Measurements from ENCODE around the gene EDN2. TPM values are rescaled to one million over a fixed set of nuclear protein-coding genes. Genes with fewer than 3 reads are reported as not detected.

EDN2 gene
- 0.67 TPM for polyA plus RNA-seq (2012; ENCODE audit: insufficient read length, low read depth)

GRCh38 chr1:41484402-41485241 is at the start of gene EDN2:
EDN2 (minus strand) TSS chr1:41484683; CDS start chr1:41484601, 82 bp downstream.
- no peak for TF ChIP-seq SIN3A (IDR thresholded peaks at IDR 0.05; ENCODE audit: borderline replicate concordance, insufficient read depth, low read length)
- no peak for TF ChIP-seq FOXP2 (optimal IDR thresholded peaks at IDR 0.05; ENCODE audit: borderline replicate concordance, extremely low read depth, extremely low read length, insufficient read depth)
- no peak for TF ChIP-seq TAF1 (IDR thresholded peaks at IDR 0.05; ENCODE audit: borderline replicate concordance, insufficient read depth, low read length)
- TF ChIP-seq, protein P1, sequence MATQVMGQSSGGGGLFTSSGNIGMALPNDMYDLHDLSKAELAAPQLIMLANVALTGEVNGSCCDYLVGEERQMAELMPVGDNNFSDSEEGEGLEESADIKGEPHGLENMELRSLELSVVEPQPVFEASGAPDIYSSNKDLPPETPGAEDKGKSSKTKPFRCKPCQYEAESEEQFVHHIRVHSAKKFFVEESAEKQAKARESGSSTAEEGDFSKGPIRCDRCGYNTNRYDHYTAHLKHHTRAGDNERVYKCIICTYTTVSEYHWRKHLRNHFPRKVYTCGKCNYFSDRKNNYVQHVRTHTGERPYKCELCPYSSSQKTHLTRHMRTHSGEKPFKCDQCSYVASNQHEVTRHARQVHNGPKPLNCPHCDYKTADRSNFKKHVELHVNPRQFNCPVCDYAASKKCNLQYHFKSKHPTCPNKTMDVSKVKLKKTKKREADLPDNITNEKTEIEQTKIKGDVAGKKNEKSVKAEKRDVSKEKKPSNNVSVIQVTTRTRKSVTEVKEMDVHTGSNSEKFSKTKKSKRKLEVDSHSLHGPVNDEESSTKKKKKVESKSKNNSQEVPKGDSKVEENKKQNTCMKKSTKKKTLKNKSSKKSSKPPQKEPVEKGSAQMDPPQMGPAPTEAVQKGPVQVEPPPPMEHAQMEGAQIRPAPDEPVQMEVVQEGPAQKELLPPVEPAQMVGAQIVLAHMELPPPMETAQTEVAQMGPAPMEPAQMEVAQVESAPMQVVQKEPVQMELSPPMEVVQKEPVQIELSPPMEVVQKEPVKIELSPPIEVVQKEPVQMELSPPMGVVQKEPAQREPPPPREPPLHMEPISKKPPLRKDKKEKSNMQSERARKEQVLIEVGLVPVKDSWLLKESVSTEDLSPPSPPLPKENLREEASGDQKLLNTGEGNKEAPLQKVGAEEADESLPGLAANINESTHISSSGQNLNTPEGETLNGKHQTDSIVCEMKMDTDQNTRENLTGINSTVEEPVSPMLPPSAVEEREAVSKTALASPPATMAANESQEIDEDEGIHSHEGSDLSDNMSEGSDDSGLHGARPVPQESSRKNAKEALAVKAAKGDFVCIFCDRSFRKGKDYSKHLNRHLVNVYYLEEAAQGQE (IDR thresholded peaks at IDR 0.05; ENCODE audit: insufficient read depth in 1 of 2, low read depth in 2 of 2, low read length in 2 of 2): no peak
- no peak for TF ChIP-seq POLR2AphosphoS5 (IDR thresholded peaks at IDR 0.05; ENCODE audit: low read depth, low read length)

GRCh38 chr1:41533731-41534080 is 49.2 kb upstream of the EDN2 start:
- TF ChIP-seq FOXP2 (optimal IDR thresholded peaks at IDR 0.05; ENCODE audit: borderline replicate concordance, extremely low read depth, extremely low read length, insufficient read depth) (no peak), TAF1 (IDR thresholded peaks at IDR 0.05; ENCODE audit: borderline replicate concordance, insufficient read depth, low read length) (no peak), POLR2AphosphoS5 (IDR thresholded peaks at IDR 0.05; ENCODE audit: low read depth, low read length) (no peak), SIN3A (IDR thresholded peaks at IDR 0.05; ENCODE audit: borderline replicate concordance, insufficient read depth, low read length) (no peak)
- TF ChIP-seq, protein P1 (IDR thresholded peaks at IDR 0.05; ENCODE audit: insufficient read depth in 1 of 2, low read depth in 2 of 2, low read length in 2 of 2): no peak

DNA sequence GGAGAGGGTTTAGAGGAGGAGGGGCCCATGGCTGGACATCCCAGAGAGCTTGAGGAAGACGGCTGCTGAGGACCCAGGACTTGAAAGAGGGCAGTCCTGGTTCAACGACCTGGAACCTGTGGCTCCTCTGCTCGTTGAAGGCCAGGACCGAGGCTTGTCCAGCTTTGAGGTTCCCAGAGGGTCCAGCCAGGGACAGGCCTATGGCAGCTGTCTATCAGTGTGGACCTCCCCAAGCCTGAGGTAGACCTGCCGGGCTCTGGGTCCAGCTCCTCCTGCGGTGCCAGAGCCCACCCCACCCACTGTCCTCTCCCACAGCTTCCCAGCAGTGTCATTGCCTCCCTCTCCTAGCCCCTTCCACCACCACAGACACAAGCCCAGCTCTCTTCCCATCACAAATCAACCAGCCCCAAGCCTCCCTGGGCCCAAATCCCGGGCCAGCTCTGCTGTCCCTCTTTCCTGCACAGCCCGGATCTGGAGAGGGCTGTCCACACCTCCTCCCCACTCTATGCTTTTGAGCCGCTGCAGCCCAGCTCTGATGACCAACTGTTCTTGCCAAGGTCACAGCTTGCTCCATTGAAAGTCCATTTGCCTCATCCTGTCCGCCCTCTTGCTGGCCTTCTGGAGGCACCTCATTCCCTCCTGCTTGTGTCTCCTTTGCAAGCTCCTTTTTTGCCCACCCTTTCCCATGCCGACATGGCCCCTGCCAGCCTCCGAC is 48.7 kb upstream of the EDN2 start:
- TF ChIP-seq SIN3A (IDR thresholded peaks at IDR 0.05; ENCODE audit: borderline replicate concordance, insufficient read depth, low read length) (no peak), TAF1 (IDR thresholded peaks at IDR 0.05; ENCODE audit: borderline replicate concordance, insufficient read depth, low read length) (no peak), POLR2AphosphoS5 (IDR thresholded peaks at IDR 0.05; ENCODE audit: low read depth, low read length) (no peak), FOXP2 (optimal IDR thresholded peaks at IDR 0.05; ENCODE audit: borderline replicate concordance, extremely low read depth, extremely low read length, insufficient read depth) (no peak)
- TF ChIP-seq, protein P1 (IDR thresholded peaks at IDR 0.05; ENCODE audit: insufficient read depth in 1 of 2, low read depth in 2 of 2, low read length in 2 of 2): no peak

GRCh38 chr1:41532206-41532975 is 47.9 kb upstream of the EDN2 start:
- no peak for TF ChIP-seq TAF1 (IDR thresholded peaks at IDR 0.05; ENCODE audit: borderline replicate concordance, insufficient read depth, low read length)
- no peak for TF ChIP-seq SIN3A (IDR thresholded peaks at IDR 0.05; ENCODE audit: borderline replicate concordance, insufficient read depth, low read length)
- TF ChIP-seq, protein P1 (IDR thresholded peaks at IDR 0.05; ENCODE audit: insufficient read depth in 1 of 2, low read depth in 2 of 2, low read length in 2 of 2): no peak
- no peak for TF ChIP-seq FOXP2 (optimal IDR thresholded peaks at IDR 0.05; ENCODE audit: borderline replicate concordance, extremely low read depth, extremely low read length, insufficient read depth)
- no peak for TF ChIP-seq POLR2AphosphoS5 (IDR thresholded peaks at IDR 0.05; ENCODE audit: low read depth, low read length)

All from PFSK-1 (cell line).